ENCODE data around the gene ARHGAP26. TPM values are rescaled to one million over a fixed set of nuclear protein-coding genes. Genes with fewer than 3 reads are reported as not detected.

Gene ARHGAP26
- total RNA-seq, 1 experiment from 2014 or later, result 34.5 TPM

DNA sequence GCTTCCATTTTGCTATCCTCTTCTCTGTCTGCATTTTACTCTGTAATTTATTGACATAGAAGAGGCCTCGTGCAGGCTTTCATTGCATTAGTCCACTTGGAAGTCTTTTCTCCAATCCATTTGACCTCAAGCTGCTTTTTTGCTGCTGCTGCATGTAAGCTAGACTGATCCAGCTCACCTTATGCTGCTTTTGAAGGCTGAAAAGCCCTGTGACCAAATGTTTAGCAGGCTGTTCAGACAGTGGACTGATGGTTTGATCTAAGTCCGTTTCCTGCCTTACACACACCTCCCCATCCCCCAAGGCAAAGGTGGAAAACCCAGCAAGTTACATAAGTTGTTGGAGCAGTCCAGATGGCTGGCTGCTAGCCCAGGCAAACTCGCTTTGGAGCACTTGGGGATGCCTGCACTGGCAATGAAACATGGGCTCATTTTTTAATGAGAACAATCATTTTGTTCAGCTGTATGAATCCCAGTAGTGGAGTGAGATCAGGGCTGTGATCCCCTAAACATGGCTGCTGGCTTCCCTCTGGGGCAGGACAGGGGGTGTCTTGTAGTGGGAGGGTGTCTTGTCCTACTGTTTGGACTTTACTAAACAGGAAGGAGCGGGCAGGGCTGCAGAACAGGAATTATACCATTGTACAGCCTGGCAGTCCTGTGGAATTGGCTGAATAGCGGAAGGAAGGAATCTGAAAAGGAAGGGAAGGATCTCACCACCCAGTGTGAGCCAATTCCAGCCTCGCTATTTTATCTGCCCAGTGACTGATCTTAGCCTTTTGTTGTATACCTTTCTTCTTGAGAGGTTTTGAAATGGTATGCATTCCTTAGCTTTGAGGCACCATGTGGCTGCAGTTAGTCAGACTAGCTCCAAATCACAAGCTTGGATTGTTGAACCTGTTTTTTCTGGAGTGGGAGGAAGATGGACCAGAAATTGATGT lies 212.0 kb downstream of the ARHGAP26 start:
- H3K79me2 ChIP-seq (ENCODE audit: insufficient read depth, low read length), result no peaks in the 10 kb centered on the region
- ATAC-seq (peak; percentile 58), DNase-seq (ENCODE audit: low read depth, low spot score) (no peak)
- no peaks in the 10 kb centered on the region for H3K27me3 ChIP-seq (ENCODE audit: insufficient read depth, low read length)
- no peak overlapping the region for H3K9ac ChIP-seq (ENCODE audit: low read length)
- peak overlapping the region; percentile 37 for H3K4me2 ChIP-seq (ENCODE audit: low read length)
- no peaks in the 10 kb centered on the region for H3K9me2 ChIP-seq (ENCODE audit: insufficient read depth)
- ChIA-PET POLR2A (no interaction called here), CTCF (interaction anchor here (0.9 kb wide), 1 partner anchor 21 kb away, joined by 3 read pairs; no protein-coding TSS in a partner anchor), RAD21 (ENCODE audit: low non-redundant PET in 1 of 2, low total read pairs in 2 of 2, uncharacterized antibody in 2 of 2, unreplicated experiment in 2 of 2) (no interaction called here)
- no TSS peak for BruUV-seq (replicated peaks)
- H4K20me1 ChIP-seq (ENCODE audit: insufficient read depth), result no peaks in the 10 kb centered on the region
- H3K9me3 ChIP-seq (ENCODE audit: control insufficient read depth in 1 of 2, insufficient read depth in 1 of 2, low read depth in 1 of 2, low read length in 2 of 2), result no peaks in the 10 kb centered on the region
- H2AFZ ChIP-seq (ENCODE audit: low read depth, low read length, poor library complexity, severe bottlenecking), result no peak overlapping the region
- H3K36me3 ChIP-seq (ENCODE audit: control insufficient read depth in 1 of 2, insufficient read depth in 2 of 2, low read length in 2 of 2), result no peaks in the 10 kb centered on the region
- H3K4me1 ChIP-seq (ENCODE audit: control insufficient read depth in 1 of 2, insufficient read depth in 2 of 2, low read length in 2 of 2), result peaks cover 47 to 52% of the 10 kb centered on the region in 2 experiments
- no peak overlapping the region for H3K4me3 ChIP-seq (replicated peaks in 1 of 2; ENCODE audit: low read depth in 1 of 2, low read length in 2 of 2)
- TF ChIP-seq EZH2phosphoT487 (IDR thresholded peaks at IDR 0.05; ENCODE audit: borderline replicate concordance) (no peak), SP1 (IDR thresholded peaks at IDR 0.05; ENCODE audit: low read depth) (0 out of 2 replicates have a peak, but pooled peaks have one; percentile 24)
- intact Hi-C loops (cut with micrococcal nuclease), result no loop called here
- H3K27ac ChIP-seq (ENCODE audit: low read depth, low read length), result peak overlapping the region; percentile 40

DNA sequence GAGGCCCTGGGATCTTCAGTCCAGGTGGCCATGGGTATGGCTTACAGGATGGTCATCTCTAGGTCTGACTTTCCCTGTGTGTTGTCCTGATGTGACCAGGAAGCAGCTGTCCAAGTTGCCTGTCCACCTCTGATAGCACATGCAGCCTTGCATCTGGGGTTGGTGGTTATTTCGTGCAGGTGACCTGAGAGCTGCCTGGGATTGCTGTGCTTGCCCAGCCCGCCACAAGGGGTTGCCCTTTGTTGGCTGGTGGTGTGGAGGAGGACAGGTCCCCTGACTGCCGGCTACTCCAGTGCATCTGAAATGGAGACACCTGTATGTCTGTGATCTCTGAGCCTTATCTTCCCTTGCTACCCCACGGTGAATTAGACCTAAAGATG lies 212.6 kb downstream of the ARHGAP26 start:
- RAD21 ChIA-PET (ENCODE audit: low non-redundant PET in 1 of 2, low total read pairs in 2 of 2, uncharacterized antibody in 2 of 2, unreplicated experiment in 2 of 2), result no interaction called here
- Histone ChIP-seq H3K27me3 (ENCODE audit: insufficient read depth, low read length) (no peaks in the 10 kb centered on the region), H3K9me2 (ENCODE audit: insufficient read depth) (no peaks in the 10 kb centered on the region), H3K4me2 (ENCODE audit: low read length) (peak overlapping the region; percentile 37), H3K27ac (ENCODE audit: low read depth, low read length) (peak overlapping the region; percentile 40), H3K9ac (ENCODE audit: low read length) (no peak overlapping the region), H3K79me2 (ENCODE audit: insufficient read depth, low read length) (no peaks in the 10 kb centered on the region), H4K20me1 (ENCODE audit: insufficient read depth) (no peaks in the 10 kb centered on the region), H3K9me3 (ENCODE audit: control insufficient read depth in 1 of 2, insufficient read depth in 1 of 2, low read depth in 1 of 2, low read length in 2 of 2) (no peaks in the 10 kb centered on the region), H3K4me3 (replicated peaks in 1 of 2; ENCODE audit: low read depth in 1 of 2, low read length in 2 of 2) (no peak overlapping the region), H3K4me1 (ENCODE audit: control insufficient read depth in 1 of 2, insufficient read depth in 2 of 2, low read length in 2 of 2) (peaks cover 41 to 45% of the 10 kb centered on the region in 2 experiments), H3K36me3 (ENCODE audit: control insufficient read depth in 1 of 2, insufficient read depth in 2 of 2, low read length in 2 of 2) (no peaks in the 10 kb centered on the region), H2AFZ (ENCODE audit: low read depth, low read length, poor library complexity, severe bottlenecking) (no peak overlapping the region)
- peak; percentile 76 for ATAC-seq
- CTCF ChIA-PET, result no interaction called here
- TF ChIP-seq, protein P1, sequence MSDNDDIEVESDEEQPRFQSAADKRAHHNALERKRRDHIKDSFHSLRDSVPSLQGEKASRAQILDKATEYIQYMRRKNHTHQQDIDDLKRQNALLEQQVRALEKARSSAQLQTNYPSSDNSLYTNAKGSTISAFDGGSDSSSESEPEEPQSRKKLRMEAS (IDR thresholded peaks at IDR 0.05), result no peak
- TF ChIP-seq RAD21 (IDR thresholded peaks at IDR 0.05; ENCODE audit: low read depth), result peak; percentile 41
- TF ChIP-seq, protein P2, sequence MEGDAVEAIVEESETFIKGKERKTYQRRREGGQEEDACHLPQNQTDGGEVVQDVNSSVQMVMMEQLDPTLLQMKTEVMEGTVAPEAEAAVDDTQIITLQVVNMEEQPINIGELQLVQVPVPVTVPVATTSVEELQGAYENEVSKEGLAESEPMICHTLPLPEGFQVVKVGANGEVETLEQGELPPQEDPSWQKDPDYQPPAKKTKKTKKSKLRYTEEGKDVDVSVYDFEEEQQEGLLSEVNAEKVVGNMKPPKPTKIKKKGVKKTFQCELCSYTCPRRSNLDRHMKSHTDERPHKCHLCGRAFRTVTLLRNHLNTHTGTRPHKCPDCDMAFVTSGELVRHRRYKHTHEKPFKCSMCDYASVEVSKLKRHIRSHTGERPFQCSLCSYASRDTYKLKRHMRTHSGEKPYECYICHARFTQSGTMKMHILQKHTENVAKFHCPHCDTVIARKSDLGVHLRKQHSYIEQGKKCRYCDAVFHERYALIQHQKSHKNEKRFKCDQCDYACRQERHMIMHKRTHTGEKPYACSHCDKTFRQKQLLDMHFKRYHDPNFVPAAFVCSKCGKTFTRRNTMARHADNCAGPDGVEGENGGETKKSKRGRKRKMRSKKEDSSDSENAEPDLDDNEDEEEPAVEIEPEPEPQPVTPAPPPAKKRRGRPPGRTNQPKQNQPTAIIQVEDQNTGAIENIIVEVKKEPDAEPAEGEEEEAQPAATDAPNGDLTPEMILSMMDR (IDR thresholded peaks at IDR 0.05 in 2 of 3, conservative IDR thresholded peaks at IDR 0.05 in 1 of 3; ENCODE audit: borderline replicate concordance in 1 of 3, insufficient read depth in 1 of 3, low read depth in 2 of 3, low read length in 2 of 3), result peak in 2 of 3 experiments; percentile 39 to 48; a peak in 3 of 6 replicates
- POLR2A ChIA-PET, result no interaction called here
- BruUV-seq (replicated peaks), result no TSS peak
- DNase-seq (ENCODE audit: low read depth, low spot score), result no peak
- intact Hi-C loops (cut with micrococcal nuclease), result no loop called here
